IMR-90 (cell line): ENCODE measurements around the gene ZNF232. TPM values are rescaled to one million over a fixed set of nuclear protein-coding genes. Genes with fewer than 3 reads are reported as not detected.
"Not testable (repeated sequence)": the region's sequence is repeated elsewhere in the genome, so short reads cannot be mapped to it uniquely, and the experiment has no call there.

Experiments
- ATAC-seq: fragments of 200-7000 bp; cut with Tn5 transposase; 2 replicates; pipeline ENCODE4 v1.9.1; 2020; ENCODE audit warnings: low read depth, mild to moderate bottlenecking, moderate library complexity
- BruUV-seq: library from RNA; stranded (reverse); fragments of 400-500 nt; replicated peaks from 2 replicates; lab custom pipeline; 2021; lab: Mats Ljungman, UMichigan
- CTCF ChIA-PET: fragments of 300-600 bp; formaldehyde crosslinking; extraction: SDS; loops from one replicate; lab custom pipeline; 2021; ENCODE audit warnings: antibody characterized with exemption; lab: Yijun Ruan, JAX
- POLR2A ChIA-PET: fragments of 300-600 bp; sonication (Branson Sonifier 250); formaldehyde crosslinking; loops from one replicate; lab custom pipeline; 2022; ENCODE audit warnings: antibody characterized with exemption; ENCODE audit not compliant: unreplicated experiment; lab: Charles Lee
- DNase-seq: peaks from one replicate; pipeline ENCODE4 v3.0.0; 2013
- H2AFZ ChIP-seq: replicated peaks from 2 replicates; pipeline ENCODE3; 2013; ENCODE audit warnings: low read length, mild to moderate bottlenecking; ENCODE audit not compliant: poor library complexity
- H2AK5ac ChIP-seq: 2 replicates; pipeline ENCODE4 v1.6.1; 2013; ENCODE audit warnings: low read depth, low read length, inconsistent platforms
- H2AK9ac ChIP-seq: replicated peaks from 2 replicates; pipeline ENCODE3; 2013; ENCODE audit warnings: mild to moderate bottlenecking, low read depth, low read length, moderate library complexity; ENCODE audit not compliant: poor library complexity
- H2BK120ac ChIP-seq: 2 replicates; pipeline ENCODE4 v1.6.1; 2013; ENCODE audit warnings: low read depth, low read length, inconsistent platforms
- H2BK15ac ChIP-seq: 3 replicates; pipeline ENCODE4 v1.6.1; 2013; ENCODE audit warnings: low read depth, low read length, inconsistent platforms
- H2BK20ac ChIP-seq: 2 replicates; pipeline ENCODE4 v1.6.1; 2013; ENCODE audit warnings: low read depth, mild to moderate bottlenecking, inconsistent platforms, low read length, moderate library complexity
- H2BK5ac ChIP-seq: 2 replicates; pipeline ENCODE4 v1.6.1; 2013; ENCODE audit warnings: mild to moderate bottlenecking, low read depth, low read length, inconsistent platforms; ENCODE audit not compliant: poor library complexity, severe bottlenecking
- H3K14ac ChIP-seq: replicated peaks from 2 replicates; pipeline ENCODE4 v1.6.1; 2013; ENCODE audit warnings: low read depth, low read length, inconsistent platforms
- H3K18ac ChIP-seq: 2 replicates; pipeline ENCODE4 v1.6.1; 2013; ENCODE audit warnings: low read depth, low read length, control low read depth
- H3K23ac ChIP-seq: 2 replicates; pipeline ENCODE4 v1.6.1; 2013; ENCODE audit warnings: low read depth, low read length, inconsistent platforms
- H3K27ac ChIP-seq: 2 replicates; pipeline ENCODE4 v1.5.1; 2013; ENCODE audit warnings: mild to moderate bottlenecking, control low read depth, low read length; ENCODE audit not compliant: insufficient read depth
- H3K27me3 ChIP-seq: 2 replicates; pipeline ENCODE4 v1.6.1; 2013; ENCODE audit warnings: low read length; ENCODE audit not compliant: control insufficient read depth, insufficient read depth
- H3K36me3 ChIP-seq: 2 replicates; pipeline ENCODE4 v1.6.1; 2013; ENCODE audit warnings: low read length, mixed read lengths; ENCODE audit not compliant: control insufficient read depth, insufficient read depth
- H3K4ac ChIP-seq: 2 replicates; pipeline ENCODE4 v1.6.1; 2013; ENCODE audit warnings: low read depth, low read length, inconsistent platforms
- H3K4me1 ChIP-seq: 2 replicates; pipeline ENCODE4 v1.6.1; 2013; ENCODE audit warnings: low read length, mixed read lengths; ENCODE audit not compliant: control insufficient read depth, insufficient read depth
- H3K4me2 ChIP-seq: 2 replicates; pipeline ENCODE4 v1.6.1; 2013; ENCODE audit warnings: low read depth, mild to moderate bottlenecking, control low read depth, low read length, moderate library complexity
- H3K4me3 ChIP-seq: 2 replicates; pipeline ENCODE4 v1.5.1; 2013; ENCODE audit warnings: low read depth, mild to moderate bottlenecking, control low read depth, low read length, moderate library complexity; ENCODE audit not compliant: insufficient read depth
- H3K56ac ChIP-seq: 2 replicates; pipeline ENCODE4 v1.6.1; 2013; ENCODE audit warnings: low read length, inconsistent platforms; ENCODE audit not compliant: insufficient read depth; ENCODE audit errors: extremely low read depth
- H3K79me1 ChIP-seq, 2 experiments: 2 replicates each; pipeline ENCODE4 v1.6.1; 2013; ENCODE audit warnings: low read length in 2 of 2, inconsistent platforms in 1 of 2, low read depth in 1 of 2
- H3K9ac ChIP-seq: 2 replicates; pipeline ENCODE4 v1.6.1; 2013; ENCODE audit warnings: low read depth, low read length, control low read depth
- H3K9me1 ChIP-seq: 2 replicates; pipeline ENCODE4 v1.6.1; 2013; ENCODE audit warnings: low read length, inconsistent platforms; ENCODE audit not compliant: insufficient read depth
- H3K9me3 ChIP-seq: 2 replicates; pipeline ENCODE4 v1.6.1; 2013; ENCODE audit warnings: low read length; ENCODE audit not compliant: control insufficient read depth, insufficient read depth
- H4K20me1 ChIP-seq: 2 replicates; pipeline ENCODE4 v1.6.1; 2013; ENCODE audit warnings: low read length, inconsistent platforms; ENCODE audit not compliant: insufficient read depth
- H4K5ac ChIP-seq: 2 replicates; pipeline ENCODE4 v1.6.1; 2013; ENCODE audit warnings: mild to moderate bottlenecking, low read depth, low read length, control low read depth
- H4K8ac ChIP-seq, 2 experiments: 2 replicates each; pipeline ENCODE4 v1.6.1; 2013; ENCODE audit warnings: low read depth in 2 of 2, low read length in 2 of 2, control low read depth in 1 of 2, inconsistent platforms in 1 of 2
- H4K91ac ChIP-seq: 2 replicates; pipeline ENCODE4 v1.6.1; 2013; ENCODE audit warnings: low read depth, low read length, inconsistent platforms; ENCODE audit not compliant: insufficient read depth
- NFE2L2 ChIP-seq: fragments of 150-350 bp; IDR thresholded peaks from 2 replicates; pipeline ENCODE4 v1.6.1; 2016; ENCODE audit warnings: low read depth, mild to moderate bottlenecking, low read length
- POLR2A ChIP-seq: IDR thresholded peaks from 2 replicates; pipeline ENCODE4 v1.6.1; 2012; ENCODE audit warnings: mild to moderate bottlenecking, low read depth, low read length
- WGBS, 2 experiments: methylation state at CpG; one replicate each; pipeline versions ENCODE4 v1.1.5 to v1.1.7; 2013; ENCODE audit warnings: missing lambda C conversion rate in 2 of 2; ENCODE audit not compliant: insufficient read length in 1 of 2; ENCODE audit errors: extremely low coverage in 2 of 2; 5-methylcytosine and 5-hydroxymethylcytosine counted together
- dilution Hi-C: fragments of 300-500 bp; cut with HindIII; formaldehyde crosslinking; loops from one replicate; pipeline ENCODE4 v1.14.3; 2018; ENCODE audit warnings: low sequenced_read_pairs; ENCODE audit not compliant: unreplicated experiment
- in situ Hi-C: fragments of 300-500 bp; cut with MboI; formaldehyde crosslinking; loops from 3 replicates; pipeline ENCODE4 v1.14.3; 2019; ENCODE audit warnings: low sequenced_read_pairs, inconsistent platforms, mixed read lengths
- intact Hi-C: fragments of 100-400 bp; cut with micrococcal nuclease; formaldehyde crosslinking; loops from 2 replicates; pipeline ENCODE4 v1.10.0; 2022
- polyA plus RNA-seq, 3 experiments: library from polyadenylated mRNA; depleted of rRNA; stranded (reverse); fragments of >200 nt; gene quantifications; 2 replicates each; pipeline ENCODE4 v1.2.3, GENCODE V29; 2012; ENCODE audit warnings: low replicate concordance in 1 of 3
- total RNA-seq: library from RNA; depleted of rRNA; stranded (reverse); fragments of >200 nt; gene quantifications from 2 replicates; pipeline ENCODE4 v1.2.3, GENCODE V29; 2012

The ZNF232 gene
- total and polyA plus RNA-seq, 2 of the 4 experiments (the other 2 are of a cell fraction) = 3.2 to 6.5 TPM

DNA sequence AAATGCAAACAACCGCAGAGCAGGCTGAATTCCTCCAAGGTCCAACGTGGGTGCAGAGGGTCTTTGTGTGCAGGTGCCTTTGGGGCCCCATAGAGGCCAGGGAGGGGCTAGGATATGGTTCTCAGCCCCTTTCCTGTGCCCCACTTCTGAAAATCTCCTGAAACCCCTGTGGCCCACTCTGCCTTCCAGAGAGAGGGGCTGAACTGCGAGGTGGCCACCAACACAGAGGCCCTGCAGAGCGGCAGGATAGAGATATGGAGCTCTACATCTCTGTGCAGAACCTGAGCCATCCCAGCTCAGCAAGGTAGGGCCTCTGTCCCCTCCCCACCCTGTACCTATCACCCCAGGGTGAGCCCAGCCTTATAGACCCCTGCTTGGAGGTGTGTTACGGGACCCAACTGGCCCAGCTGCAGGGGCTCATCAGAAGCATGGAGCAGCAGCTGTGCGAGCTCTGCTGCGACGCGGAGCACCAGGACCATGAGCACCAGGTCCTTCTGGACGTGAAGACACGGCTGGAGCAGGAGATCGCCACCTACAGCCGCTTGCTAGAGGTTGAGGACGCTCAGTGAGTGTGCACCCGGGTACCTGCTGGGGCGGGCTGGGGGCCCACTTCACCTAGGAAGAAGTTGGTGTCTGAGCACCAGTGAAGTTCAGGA is 9.6 kb upstream of the ZNF232 start:
- Histone ChIP-seq H3K9me1 (no peaks in the 10 kb centered on the region), H2BK120ac (no peak overlapping the region), H3K18ac (no peak overlapping the region), H4K91ac (no peak overlapping the region), H3K9me3 (peaks cover 12% of the 10 kb centered on the region), H3K79me1 (no peaks in the 10 kb centered on the region), H2AK9ac (no peak overlapping the region), H3K9ac (no peak overlapping the region), H2BK20ac (no peak overlapping the region), H3K27me3 (peaks cover 50% of the 10 kb centered on the region), H3K23ac (no peak overlapping the region), H3K4me1 (no peaks in the 10 kb centered on the region), H3K4me2 (no peak overlapping the region), H4K20me1 (no peaks in the 10 kb centered on the region), H2AFZ (no peak overlapping the region), H2AK5ac (no peak overlapping the region), H3K14ac (no peak overlapping the region), H4K8ac (no peak overlapping the region), H3K4me3 (no peak overlapping the region), H3K36me3 (no peaks in the 10 kb centered on the region), H2BK15ac (no peak overlapping the region), H3K56ac (no peak overlapping the region), H2BK5ac (no peak overlapping the region), H4K5ac (no peak overlapping the region), H3K4ac (no peak overlapping the region), H3K27ac (no peak overlapping the region)
- POLR2A ChIA-PET = no interaction called here
- WGBS, 2 experiments = 85% methylated on average over 9 of the region's 16 CpGs; no CpG with 5 or more reads in 1 of the 2 experiments
- dilution Hi-C loops = no loop called here
- CTCF ChIA-PET = no interaction called here
- DNase-seq (no peak), ATAC-seq (no peak)
- no TSS peak for BruUV-seq
- in situ Hi-C loops = no loop called here
- intact Hi-C loops = no loop called here
- TF ChIP-seq POLR2A = no peak
- no peak for TF ChIP-seq NFE2L2

DNA sequence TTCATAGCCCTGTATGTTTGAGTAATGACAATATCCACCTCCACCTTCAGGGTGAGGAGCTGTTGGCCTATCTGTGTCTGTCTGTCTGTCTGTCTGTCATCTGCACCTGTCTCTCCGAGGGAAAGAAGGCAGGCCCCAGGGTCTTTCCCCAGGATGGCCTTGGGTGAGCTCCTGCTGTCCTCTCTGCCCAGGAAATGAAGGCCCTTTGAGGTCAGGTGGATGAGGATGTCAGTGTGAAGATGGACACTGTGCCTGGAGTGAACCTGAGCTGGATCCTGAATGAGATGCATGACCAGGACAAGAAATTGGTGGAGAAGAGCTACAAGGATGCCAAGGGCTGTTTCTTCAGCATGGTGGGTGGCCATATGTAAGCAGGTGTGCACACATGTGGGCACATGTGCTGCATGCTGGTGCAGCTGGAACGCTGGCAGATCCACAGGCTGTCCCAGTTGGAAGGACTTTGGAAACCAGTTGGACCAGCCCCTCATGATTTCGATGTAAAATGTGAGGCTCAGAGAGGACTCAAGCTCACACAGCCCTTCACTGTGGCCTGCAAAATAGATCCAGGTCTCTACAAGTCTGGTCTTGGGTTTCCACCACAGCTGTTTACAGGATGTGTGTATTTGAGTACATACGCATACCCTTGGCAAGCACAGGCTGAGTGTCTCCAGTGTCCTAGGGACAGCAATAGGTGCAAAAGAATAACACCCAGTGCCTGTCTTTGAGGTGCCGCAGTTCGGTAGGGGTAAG is 8.9 kb upstream of the ZNF232 start:
- dilution Hi-C loops = not testable (repeated sequence)

More for the DNA sequence above, 8.9 kb upstream of the ZNF232 start:
- H2AFZ ChIP-seq, H2BK20ac ChIP-seq, H2BK120ac ChIP-seq, H3K79me1 ChIP-seq, H4K5ac ChIP-seq, H4K8ac ChIP-seq, H3K4ac ChIP-seq, H3K18ac ChIP-seq, H3K36me3 ChIP-seq, H3K27ac ChIP-seq, H3K4me1 ChIP-seq, H2BK15ac ChIP-seq, H3K14ac ChIP-seq, H3K23ac ChIP-seq, in situ Hi-C loops, H3K9ac ChIP-seq, POLR2A ChIA-PET, intact Hi-C loops, H4K20me1 ChIP-seq, H2AK5ac ChIP-seq, H3K4me2 ChIP-seq, ATAC-seq, H2AK9ac ChIP-seq, H2BK5ac ChIP-seq, CTCF ChIA-PET, H3K9me1 ChIP-seq, H3K4me3 ChIP-seq, BruUV-seq, H4K91ac ChIP-seq, DNase-seq, H3K56ac ChIP-seq: not testable (repeated sequence)
- H3K27me3 ChIP-seq = peaks cover 57% of the 10 kb centered on the region
- H3K9me3 ChIP-seq = peaks cover 19% of the 10 kb centered on the region
- 75% methylated on average over 2 of the region's 6 CpGs; no CpG with 5 or more reads in 1 of the 2 experiments for WGBS, 2 experiments
